GM12874 (cell line): ENCODE results near the gene FADS3.

Experiments used
- CTCF ChIP-seq: IDR thresholded peaks from 2 replicates; pipeline ENCODE4 v1.5.1; 2011; ENCODE audit warnings: low read depth, mild to moderate bottlenecking, control low read depth, low read length, moderate library complexity; ENCODE audit not compliant: insufficient read depth

FADS3 gene

GRCh38 chr11:61868571-61869428, 22.5 kb downstream of the FADS3 start:
- TF ChIP-seq CTCF: no peak

GRCh38 chr11:61866958-61867343, 24.4 kb downstream of the FADS3 start:
- no peak for TF ChIP-seq CTCF

DNA sequence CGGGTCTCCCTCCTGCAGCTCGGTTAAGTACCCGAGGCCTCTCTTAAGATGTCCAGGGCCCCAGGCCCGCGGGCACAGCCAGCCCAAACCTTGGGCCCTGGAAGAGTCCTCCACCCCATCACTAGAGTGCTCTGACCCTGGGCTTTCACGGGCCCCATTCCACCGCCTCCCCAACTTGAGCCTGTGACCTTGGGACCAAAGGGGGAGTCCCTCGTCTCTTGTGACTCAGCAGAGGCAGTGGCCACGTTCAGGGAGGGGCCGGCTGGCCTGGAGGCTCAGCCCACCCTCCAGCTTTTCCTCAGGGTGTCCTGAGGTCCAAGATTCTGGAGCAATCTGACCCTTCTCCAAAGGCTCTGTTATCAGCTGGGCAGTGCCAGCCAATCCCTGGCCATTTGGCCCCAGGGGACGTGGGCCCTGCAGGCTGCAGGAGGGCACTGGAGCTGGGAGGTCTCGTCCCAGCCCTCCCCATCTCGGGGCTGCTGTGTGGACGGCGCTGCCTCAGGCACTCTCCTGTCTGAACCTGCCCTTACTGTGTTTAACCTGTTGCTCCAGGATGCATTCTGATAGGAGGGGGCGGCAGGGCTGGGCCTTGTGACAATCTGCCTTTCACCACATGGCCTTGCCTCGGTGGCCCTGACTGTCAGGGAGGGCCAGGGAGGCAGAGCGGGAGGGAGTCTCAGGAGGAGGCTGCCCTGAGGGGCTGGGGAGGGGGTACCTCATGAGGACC, 25.0 kb downstream of the FADS3 start:
- no peak for TF ChIP-seq CTCF

DNA sequence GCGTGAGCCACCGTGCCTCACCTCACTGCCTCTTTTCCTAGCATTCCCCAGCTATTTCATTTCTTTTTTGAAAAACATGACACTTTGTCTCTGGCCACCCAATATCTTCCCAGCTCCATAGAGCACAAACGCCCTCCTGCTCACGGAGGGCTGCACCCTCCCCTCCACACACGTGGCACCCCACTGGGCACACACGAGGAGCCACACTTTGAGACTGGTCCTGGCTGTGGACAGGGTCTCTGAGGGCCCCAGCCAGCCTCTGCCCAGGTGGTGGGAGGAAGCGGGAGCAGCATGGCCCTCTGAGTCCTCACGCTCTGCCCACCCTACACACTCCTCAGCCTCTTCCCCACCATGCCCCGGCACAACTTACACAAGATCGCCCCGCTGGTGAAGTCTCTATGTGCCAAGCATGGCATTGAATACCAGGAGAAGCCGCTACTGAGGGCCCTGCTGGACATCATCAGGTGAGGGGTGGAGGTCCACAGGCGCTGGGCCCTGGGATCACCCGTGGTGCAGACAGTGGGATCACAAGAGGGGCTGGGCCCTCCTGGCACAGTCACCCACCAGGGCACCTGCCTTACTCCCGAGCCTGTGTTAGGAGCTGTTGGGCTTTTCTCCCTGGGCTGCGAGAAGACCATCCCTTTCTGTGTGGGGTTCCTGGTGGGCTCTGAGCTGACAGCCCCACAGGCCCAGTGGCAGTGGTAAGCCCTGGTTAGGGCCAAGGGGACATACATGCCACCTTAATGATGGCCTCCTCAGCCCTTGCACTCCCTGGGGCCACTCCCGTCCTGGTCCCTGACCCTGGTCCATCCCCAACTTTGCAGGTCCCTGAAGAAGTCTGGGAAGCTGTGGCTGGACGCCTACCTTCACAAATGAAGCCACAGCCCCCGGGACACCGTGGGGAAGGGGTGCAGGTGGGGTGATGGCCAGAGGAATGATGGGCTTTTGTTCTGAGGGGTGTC, 26.2 kb downstream of the FADS3 start:
- no peak for TF ChIP-seq CTCF

DNA sequence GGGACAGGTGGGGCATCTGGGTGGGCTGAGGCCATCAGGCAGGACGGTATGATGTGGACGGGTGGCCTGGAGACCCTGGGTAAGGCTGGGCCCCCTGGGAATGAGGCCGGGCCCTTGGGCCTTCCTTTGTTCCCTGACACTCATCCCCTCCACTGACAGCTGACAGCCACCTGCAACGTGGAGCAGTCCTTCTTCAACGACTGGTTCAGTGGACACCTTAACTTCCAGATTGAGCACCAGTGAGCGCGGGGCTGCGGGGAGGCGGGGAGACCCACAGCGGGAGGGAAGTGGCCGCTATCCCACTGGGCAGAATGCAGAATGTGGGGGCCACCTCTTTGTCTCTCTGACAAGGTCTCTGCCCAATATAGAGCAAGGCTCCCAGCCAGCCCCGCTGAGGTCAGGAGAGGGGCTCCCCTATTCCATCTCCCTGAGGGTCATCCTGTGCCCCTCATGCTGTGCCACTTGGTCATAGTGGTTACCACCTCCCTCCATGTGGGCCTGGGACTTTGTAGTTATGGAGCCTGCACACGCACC, 27.7 kb downstream of the FADS3 start:
- TF ChIP-seq CTCF: no peak

DNA sequence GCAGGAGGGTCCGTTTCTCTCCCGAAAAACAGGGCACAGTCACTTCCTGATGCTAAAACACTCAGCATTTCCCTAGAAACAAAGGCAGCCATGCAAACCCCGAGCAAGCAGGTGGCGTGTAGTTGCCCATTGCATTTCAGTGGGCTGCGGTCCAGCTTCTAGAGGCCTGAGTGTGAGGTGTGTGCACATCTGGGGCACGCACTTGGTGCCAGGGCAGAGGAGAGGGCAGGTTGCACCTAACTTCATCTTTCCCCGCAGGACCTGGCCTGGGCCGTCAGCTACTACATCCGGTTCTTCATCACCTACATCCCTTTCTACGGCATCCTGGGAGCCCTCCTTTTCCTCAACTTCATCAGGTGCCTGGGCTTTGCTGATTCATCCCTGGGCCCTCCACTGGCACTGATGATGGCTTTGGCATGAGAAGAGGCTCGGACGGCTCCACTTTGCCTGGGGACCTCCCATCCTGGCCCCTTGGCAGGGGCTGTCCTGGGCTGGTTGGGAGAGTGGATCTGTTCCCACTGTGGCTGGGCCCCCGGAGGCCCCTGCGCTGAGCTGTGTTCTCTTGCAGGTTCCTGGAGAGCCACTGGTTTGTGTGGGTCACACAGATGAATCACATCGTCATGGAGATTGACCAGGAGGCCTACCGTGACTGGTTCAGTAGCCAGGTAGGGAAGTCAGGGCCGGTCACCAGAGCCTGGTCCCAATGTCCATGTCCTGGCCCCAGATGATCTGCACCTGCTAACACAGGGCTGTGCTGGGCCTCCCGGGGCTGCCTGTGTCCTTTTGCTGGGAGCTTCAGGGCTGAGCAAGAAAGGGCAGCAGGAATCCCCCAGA, 28.4 kb downstream of the FADS3 start:
- no peak for TF ChIP-seq CTCF
